Measurements from ENCODE around the gene TBC1D22A.

DNA sequence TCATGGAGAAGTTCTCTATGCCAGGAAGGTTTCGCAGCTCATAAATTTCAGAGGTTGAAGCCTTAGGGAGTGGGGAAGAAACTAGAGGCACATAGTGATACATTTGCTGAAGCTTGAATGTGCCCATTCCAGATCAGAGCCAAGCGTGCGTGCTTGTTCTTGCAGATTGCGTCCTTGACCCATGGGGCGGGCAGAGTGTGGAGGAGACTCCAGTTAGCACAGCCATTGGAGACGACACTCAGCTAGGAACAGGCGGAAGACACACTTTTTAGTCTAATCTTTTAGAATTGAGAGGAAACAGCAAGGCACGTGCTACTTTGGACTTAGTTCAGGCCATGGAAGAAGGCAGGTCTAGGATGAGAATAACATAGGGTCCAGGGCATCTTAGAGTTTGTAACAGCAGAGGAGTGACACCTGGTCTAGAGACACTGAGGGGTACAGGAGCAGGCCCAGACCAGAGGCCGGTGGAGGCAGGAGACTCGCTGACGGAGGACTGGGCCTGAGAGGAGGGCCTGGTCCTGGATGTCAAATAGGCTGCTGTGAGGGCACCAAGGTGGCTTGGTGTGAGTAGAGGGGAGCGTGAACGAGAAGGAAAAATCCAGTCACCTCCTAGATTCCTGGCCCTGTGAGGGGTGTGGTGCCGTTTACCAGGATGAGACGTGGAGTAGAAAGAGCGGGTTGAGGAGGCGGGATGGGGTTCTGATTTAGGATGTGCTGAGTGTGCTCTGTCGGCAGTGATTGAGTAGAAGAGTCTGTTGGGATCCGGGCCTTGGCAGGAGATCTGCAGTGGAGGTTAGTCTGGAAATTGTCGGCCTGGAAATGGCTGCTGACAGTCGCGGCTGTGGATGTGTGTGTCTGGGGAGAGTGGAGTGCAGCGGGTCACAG, 154.7 kb downstream of the TBC1D22A start:
- TF ChIP-seq, protein P1, sequence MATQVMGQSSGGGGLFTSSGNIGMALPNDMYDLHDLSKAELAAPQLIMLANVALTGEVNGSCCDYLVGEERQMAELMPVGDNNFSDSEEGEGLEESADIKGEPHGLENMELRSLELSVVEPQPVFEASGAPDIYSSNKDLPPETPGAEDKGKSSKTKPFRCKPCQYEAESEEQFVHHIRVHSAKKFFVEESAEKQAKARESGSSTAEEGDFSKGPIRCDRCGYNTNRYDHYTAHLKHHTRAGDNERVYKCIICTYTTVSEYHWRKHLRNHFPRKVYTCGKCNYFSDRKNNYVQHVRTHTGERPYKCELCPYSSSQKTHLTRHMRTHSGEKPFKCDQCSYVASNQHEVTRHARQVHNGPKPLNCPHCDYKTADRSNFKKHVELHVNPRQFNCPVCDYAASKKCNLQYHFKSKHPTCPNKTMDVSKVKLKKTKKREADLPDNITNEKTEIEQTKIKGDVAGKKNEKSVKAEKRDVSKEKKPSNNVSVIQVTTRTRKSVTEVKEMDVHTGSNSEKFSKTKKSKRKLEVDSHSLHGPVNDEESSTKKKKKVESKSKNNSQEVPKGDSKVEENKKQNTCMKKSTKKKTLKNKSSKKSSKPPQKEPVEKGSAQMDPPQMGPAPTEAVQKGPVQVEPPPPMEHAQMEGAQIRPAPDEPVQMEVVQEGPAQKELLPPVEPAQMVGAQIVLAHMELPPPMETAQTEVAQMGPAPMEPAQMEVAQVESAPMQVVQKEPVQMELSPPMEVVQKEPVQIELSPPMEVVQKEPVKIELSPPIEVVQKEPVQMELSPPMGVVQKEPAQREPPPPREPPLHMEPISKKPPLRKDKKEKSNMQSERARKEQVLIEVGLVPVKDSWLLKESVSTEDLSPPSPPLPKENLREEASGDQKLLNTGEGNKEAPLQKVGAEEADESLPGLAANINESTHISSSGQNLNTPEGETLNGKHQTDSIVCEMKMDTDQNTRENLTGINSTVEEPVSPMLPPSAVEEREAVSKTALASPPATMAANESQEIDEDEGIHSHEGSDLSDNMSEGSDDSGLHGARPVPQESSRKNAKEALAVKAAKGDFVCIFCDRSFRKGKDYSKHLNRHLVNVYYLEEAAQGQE (IDR thresholded peaks at IDR 0.05; ENCODE audit: unreplicated experiment): no peak
- TF ChIP-seq CREB1 (CRISPR knock-in tag; IDR thresholded peaks at IDR 0.05; ENCODE audit: low read depth) (no peak), CTCF (conservative IDR thresholded peaks at IDR 0.05; ENCODE audit: low read depth in 2 of 2) (no peak), EZH2 (IDR thresholded peaks at IDR 0.05; ENCODE audit: low read depth, unreplicated experiment) (no peak), EZH2phosphoT487 (IDR thresholded peaks at IDR 0.05; ENCODE audit: unreplicated experiment) (no peak), POLR2AphosphoS5 (IDR thresholded peaks at IDR 0.05; ENCODE audit: low read depth) (no peak), ZNF331 (CRISPR knock-in tag; IDR thresholded peaks at IDR 0.05; ENCODE audit: low read depth) (no peak), JUNB (IDR thresholded peaks at IDR 0.05; ENCODE audit: unreplicated experiment) (no peak)
